GM23338 (cell line): ENCODE results near the gene UGGT2. TPM values are rescaled to one million over a fixed set of nuclear protein-coding genes. Genes with fewer than 3 reads are reported as not detected.

Experiments used
- ATAC-seq: fragments of 200-7000 bp; cut with Tn5 transposase; 3 replicates; pipeline ENCODE4 v1.9.1; 2020
- DNase-seq: peaks from one replicate; pipeline ENCODE4 v3.0.0-alpha.2; 2015; ENCODE audit warnings: low spot score
- H2AFZ ChIP-seq: fragments of 200-600 bp; sonication (generic); 2 replicates; pipeline ENCODE4 v1.8.0; 2016; ENCODE audit warnings: antibody characterized with exemption, mild to moderate bottlenecking, moderate library complexity
- H3F3A ChIP-seq: fragments of 200-600 bp; sonication (generic); replicated peaks from 2 replicates; pipeline ENCODE4 v1.8.0; 2017; ENCODE audit warnings: antibody characterized with exemption, mixed run types, low read depth
- H3K27ac ChIP-seq: fragments of 200-600 bp; sonication (generic); 2 replicates; pipeline ENCODE4 v1.6.1; 2016; ENCODE audit warnings: low read depth
- H3K27me3 ChIP-seq: fragments of 200-600 bp; sonication (generic); 2 replicates; pipeline ENCODE4 v1.8.0; 2016; ENCODE audit warnings: mild to moderate bottlenecking, mixed run types, moderate library complexity; ENCODE audit not compliant: insufficient read depth
- H3K36me3 ChIP-seq: fragments of 200-600 bp; sonication (generic); 2 replicates; pipeline ENCODE4 v1.8.0; 2016; ENCODE audit warnings: mild to moderate bottlenecking; ENCODE audit not compliant: insufficient read depth
- H3K4me1 ChIP-seq: fragments of 200-600 bp; sonication (generic); 2 replicates; pipeline ENCODE4 v1.8.0; 2016; ENCODE audit warnings: mild to moderate bottlenecking, moderate library complexity; ENCODE audit not compliant: insufficient read depth
- H3K4me2 ChIP-seq: fragments of 200-600 bp; sonication (generic); 2 replicates; pipeline ENCODE4 v1.7.1; 2017; ENCODE audit warnings: mixed run types
- H3K4me3 ChIP-seq: fragments of 200-600 bp; sonication (generic); 2 replicates; pipeline ENCODE4 v1.6.1; 2016; ENCODE audit warnings: mixed run types
- H3K79me2 ChIP-seq: fragments of 200-600 bp; sonication (generic); replicated peaks from 2 replicates; pipeline ENCODE4 v1.8.0; 2017; ENCODE audit warnings: mild to moderate bottlenecking; ENCODE audit not compliant: insufficient read depth
- H3K9me2 ChIP-seq: fragments of 200-600 bp; sonication (generic); 2 replicates; pipeline ENCODE4 v1.8.0; 2017; ENCODE audit not compliant: insufficient read depth
- H4K20me1 ChIP-seq: fragments of 200-600 bp; sonication (generic); replicated peaks from 2 replicates; pipeline ENCODE4 v1.8.0; 2017; ENCODE audit warnings: mild to moderate bottlenecking; ENCODE audit not compliant: insufficient read depth
- H3K27ac Mint-ChIP-seq: 2 replicates; pipeline ENCODE4 v1.8.0; 2020; ENCODE audit warnings: inconsistent platforms, mild to moderate bottlenecking, moderate library complexity, mixed read lengths
- H3K27me3 Mint-ChIP-seq: 3 replicates; pipeline ENCODE4 v1.8.0; 2022; ENCODE audit warnings: low read depth, mild to moderate bottlenecking, moderate library complexity, mixed read lengths, inconsistent platforms; ENCODE audit not compliant: insufficient read depth, poor library complexity
- H3K36me3 Mint-ChIP-seq: 3 replicates; pipeline ENCODE4 v1.8.0; 2021; ENCODE audit warnings: low read depth, mild to moderate bottlenecking, inconsistent platforms, moderate library complexity, mixed read lengths
- H3K4me1 Mint-ChIP-seq: 3 replicates; pipeline ENCODE4 v1.8.0; 2020; ENCODE audit warnings: mild to moderate bottlenecking, inconsistent platforms, mixed read lengths
- H3K4me3 Mint-ChIP-seq: 3 replicates; pipeline ENCODE4 v1.8.0; 2021; ENCODE audit warnings: moderate library complexity, mild to moderate bottlenecking, inconsistent platforms, mixed read lengths
- H3K9me3 Mint-ChIP-seq: 3 replicates; pipeline ENCODE4 v1.8.0; 2020; ENCODE audit warnings: moderate library complexity, mild to moderate bottlenecking, inconsistent platforms, mixed read lengths
- CREB1 ChIP-seq: fragments of 250-450 bp; sonication (Bioruptor Pico); IDR thresholded peaks from 2 replicates; pipeline ENCODE4 v1.5.0; 2020; ENCODE audit warnings: low read depth, mild to moderate bottlenecking, moderate library complexity
- EZH2 ChIP-seq: fragments of 200-600 bp; sonication (generic); IDR thresholded peaks from one replicate; pipeline ENCODE4 v1.8.0; 2017; ENCODE audit warnings: antibody characterized with exemption, mild to moderate bottlenecking, low read depth; ENCODE audit not compliant: unreplicated experiment
- STAT1 ChIP-seq: IDR thresholded peaks from one replicate; pipeline ENCODE4 v1.6.1; 2016; ENCODE audit warnings: antibody characterized with exemption; ENCODE audit not compliant: unreplicated experiment
- ZNF114 ChIP-seq: fragments of 250-450 bp; sonication (Bioruptor Pico); IDR thresholded peaks from 2 replicates; pipeline ENCODE4 v1.5.0; 2020; ENCODE audit warnings: mild to moderate bottlenecking, moderate library complexity
- ZNF331 ChIP-seq: fragments of 250-450 bp; sonication (Bioruptor Pico); IDR thresholded peaks from 2 replicates; pipeline ENCODE4 v1.5.0; 2020; ENCODE audit warnings: low read depth, mild to moderate bottlenecking, moderate library complexity
- polyA plus RNA-seq: library from polyadenylated mRNA; unstranded; fragments of >200 nt; fragmentation: Nextera tagmentation; extraction: Ambion mirVana; gene quantifications from 2 replicates; pipeline ENCODE4 v1.2.1, GENCODE V29; 2016
- total RNA-seq: library from RNA; depleted of rRNA; stranded (reverse); fragments of >200 nt; shearing (Covaris generic); gene quantifications from 2 replicates; pipeline ENCODE4 v1.2.3, GENCODE V29; 2014
- TF ChIP-seq, protein P1 (sequence below): IDR thresholded peaks from 2 replicates; pipeline ENCODE4 v1.6.1; 2016; ENCODE audit warnings: antibody characterized with exemption
- TF ChIP-seq, protein P2 (sequence below): IDR thresholded peaks from one replicate; pipeline ENCODE4 v1.6.1; 2018; ENCODE audit warnings: antibody characterized with exemption; ENCODE audit not compliant: unreplicated experiment
- TF ChIP-seq, protein P3 (sequence below), 2 experiments: fragments of 200-600 bp in 1 of 2; sonication (generic) in 1 of 2; conservative IDR thresholded peaks; 2 replicates each; pipeline versions ENCODE4 v1.5.1 to v1.6.1; 2016 to 2017; ENCODE audit warnings: antibody characterized with exemption in 2 of 2, low read depth in 2 of 2, mild to moderate bottlenecking in 2 of 2, moderate library complexity in 1 of 2

UGGT2 gene
- total and polyA plus RNA-seq, 2 experiments from 2014 or later, result 44.0 to 60.5 TPM

DNA sequence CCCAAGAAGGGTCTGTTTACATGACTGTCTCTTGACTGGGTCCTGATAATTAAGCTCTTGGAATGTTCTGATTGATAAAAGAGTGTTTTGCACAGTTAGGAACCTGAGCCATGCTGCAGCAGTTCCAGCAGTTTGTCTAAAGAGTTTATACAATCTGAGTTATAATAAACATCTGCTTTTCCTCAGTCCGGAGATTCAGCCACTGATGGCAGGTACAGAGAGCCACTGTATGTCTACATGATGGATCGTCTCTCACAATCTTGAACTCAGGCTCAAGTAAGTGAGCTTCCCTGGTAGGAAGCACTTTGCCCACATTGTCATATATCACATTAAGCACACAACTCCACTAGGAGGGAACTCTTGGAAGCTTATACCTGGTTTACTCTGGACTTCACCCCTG lies 84.3 kb downstream of the UGGT2 start:
- ATAC-seq, result no peak
- H3K79me2 ChIP-seq, result no peaks in the 10 kb centered on the region
- Mint-ChIP-seq H3K27ac (no peak overlapping the region), H3K4me3 (no peak overlapping the region), H3K27me3 (no peaks in the 10 kb centered on the region), H3K36me3 (peaks cover 18% of the 10 kb centered on the region), H3K4me1 (no peaks in the 10 kb centered on the region), H3K9me3 (peaks cover 5% of the 10 kb centered on the region; the same call in 1 of the 3 replicates)
- H3K27ac ChIP-seq, result no peak overlapping the region
- no peaks in the 10 kb centered on the region for H3F3A ChIP-seq
- TF ChIP-seq ZNF331 (CRISPR knock-in tag) (no peak), EZH2 (no peak), CREB1 (CRISPR knock-in tag) (no peak), ZNF114 (CRISPR knock-in tag) (no peak)
- TF ChIP-seq, protein P1, sequence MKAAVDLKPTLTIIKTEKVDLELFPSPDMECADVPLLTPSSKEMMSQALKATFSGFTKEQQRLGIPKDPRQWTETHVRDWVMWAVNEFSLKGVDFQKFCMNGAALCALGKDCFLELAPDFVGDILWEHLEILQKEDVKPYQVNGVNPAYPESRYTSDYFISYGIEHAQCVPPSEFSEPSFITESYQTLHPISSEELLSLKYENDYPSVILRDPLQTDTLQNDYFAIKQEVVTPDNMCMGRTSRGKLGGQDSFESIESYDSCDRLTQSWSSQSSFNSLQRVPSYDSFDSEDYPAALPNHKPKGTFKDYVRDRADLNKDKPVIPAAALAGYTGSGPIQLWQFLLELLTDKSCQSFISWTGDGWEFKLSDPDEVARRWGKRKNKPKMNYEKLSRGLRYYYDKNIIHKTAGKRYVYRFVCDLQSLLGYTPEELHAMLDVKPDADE, result no peak
- TF ChIP-seq, protein P2, sequence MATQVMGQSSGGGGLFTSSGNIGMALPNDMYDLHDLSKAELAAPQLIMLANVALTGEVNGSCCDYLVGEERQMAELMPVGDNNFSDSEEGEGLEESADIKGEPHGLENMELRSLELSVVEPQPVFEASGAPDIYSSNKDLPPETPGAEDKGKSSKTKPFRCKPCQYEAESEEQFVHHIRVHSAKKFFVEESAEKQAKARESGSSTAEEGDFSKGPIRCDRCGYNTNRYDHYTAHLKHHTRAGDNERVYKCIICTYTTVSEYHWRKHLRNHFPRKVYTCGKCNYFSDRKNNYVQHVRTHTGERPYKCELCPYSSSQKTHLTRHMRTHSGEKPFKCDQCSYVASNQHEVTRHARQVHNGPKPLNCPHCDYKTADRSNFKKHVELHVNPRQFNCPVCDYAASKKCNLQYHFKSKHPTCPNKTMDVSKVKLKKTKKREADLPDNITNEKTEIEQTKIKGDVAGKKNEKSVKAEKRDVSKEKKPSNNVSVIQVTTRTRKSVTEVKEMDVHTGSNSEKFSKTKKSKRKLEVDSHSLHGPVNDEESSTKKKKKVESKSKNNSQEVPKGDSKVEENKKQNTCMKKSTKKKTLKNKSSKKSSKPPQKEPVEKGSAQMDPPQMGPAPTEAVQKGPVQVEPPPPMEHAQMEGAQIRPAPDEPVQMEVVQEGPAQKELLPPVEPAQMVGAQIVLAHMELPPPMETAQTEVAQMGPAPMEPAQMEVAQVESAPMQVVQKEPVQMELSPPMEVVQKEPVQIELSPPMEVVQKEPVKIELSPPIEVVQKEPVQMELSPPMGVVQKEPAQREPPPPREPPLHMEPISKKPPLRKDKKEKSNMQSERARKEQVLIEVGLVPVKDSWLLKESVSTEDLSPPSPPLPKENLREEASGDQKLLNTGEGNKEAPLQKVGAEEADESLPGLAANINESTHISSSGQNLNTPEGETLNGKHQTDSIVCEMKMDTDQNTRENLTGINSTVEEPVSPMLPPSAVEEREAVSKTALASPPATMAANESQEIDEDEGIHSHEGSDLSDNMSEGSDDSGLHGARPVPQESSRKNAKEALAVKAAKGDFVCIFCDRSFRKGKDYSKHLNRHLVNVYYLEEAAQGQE, result no peak
- no peaks in the 10 kb centered on the region for H3K4me1 ChIP-seq
- peaks cover 3% of the 10 kb centered on the region; the same call in 1 of the 2 replicates for H3K36me3 ChIP-seq
- no peak for DNase-seq
- no peaks in the 10 kb centered on the region for H4K20me1 ChIP-seq
- no peaks in the 10 kb centered on the region for H3K9me2 ChIP-seq
- H3K27me3 ChIP-seq, result no peaks in the 10 kb centered on the region
- H3K4me2 ChIP-seq, result no peak overlapping the region
- H3K4me3 ChIP-seq, result no peak overlapping the region
- no peak overlapping the region for H2AFZ ChIP-seq

DNA sequence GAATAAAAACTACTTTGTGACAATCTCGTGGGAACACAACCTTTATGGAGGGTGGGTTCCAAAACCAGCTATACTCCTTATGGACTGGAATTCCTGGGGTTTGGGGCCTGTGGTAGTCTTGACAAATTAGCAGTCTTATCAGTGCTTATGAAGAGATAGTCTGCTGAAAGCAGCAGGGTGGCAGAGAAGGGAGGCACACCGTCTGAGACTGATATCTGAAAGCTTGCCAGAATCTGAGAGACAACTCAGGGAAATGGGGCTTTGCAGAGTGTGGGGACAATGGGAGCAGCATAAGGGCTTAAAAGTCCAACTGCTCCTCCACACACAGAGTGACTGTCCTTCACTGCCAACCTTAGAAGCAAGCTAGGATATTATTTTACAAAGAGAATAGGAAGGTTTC lies 95.9 kb downstream of the UGGT2 start:
- DNase-seq, result no peak
- peaks cover 10% of the 10 kb centered on the region for H3K27me3 Mint-ChIP-seq

More for the DNA sequence above, 95.9 kb downstream of the UGGT2 start:
- peaks cover 72% of the 10 kb centered on the region for H3K9me3 Mint-ChIP-seq
- no peak overlapping the region for H3K4me3 ChIP-seq
- peaks cover 10% of the 10 kb centered on the region; the same call in 1 of the 2 replicates for H3K36me3 ChIP-seq
- no peak overlapping the region for H3K4me2 ChIP-seq
- H2AFZ ChIP-seq, result no peak overlapping the region
- H3K27me3 ChIP-seq, result no peaks in the 10 kb centered on the region
- H3K4me3 Mint-ChIP-seq, result no peak overlapping the region
- no peaks in the 10 kb centered on the region for H3K9me2 ChIP-seq
- peaks cover 8% of the 10 kb centered on the region for H3K4me1 ChIP-seq
- peaks cover 19% of the 10 kb centered on the region for H3K4me1 Mint-ChIP-seq
- H4K20me1 ChIP-seq, result no peaks in the 10 kb centered on the region
- H3F3A ChIP-seq, result no peaks in the 10 kb centered on the region
- H3K36me3 Mint-ChIP-seq, result peaks cover 91% of the 10 kb centered on the region
- TF ChIP-seq, protein P1, result no peak
- TF ChIP-seq, protein P3, sequence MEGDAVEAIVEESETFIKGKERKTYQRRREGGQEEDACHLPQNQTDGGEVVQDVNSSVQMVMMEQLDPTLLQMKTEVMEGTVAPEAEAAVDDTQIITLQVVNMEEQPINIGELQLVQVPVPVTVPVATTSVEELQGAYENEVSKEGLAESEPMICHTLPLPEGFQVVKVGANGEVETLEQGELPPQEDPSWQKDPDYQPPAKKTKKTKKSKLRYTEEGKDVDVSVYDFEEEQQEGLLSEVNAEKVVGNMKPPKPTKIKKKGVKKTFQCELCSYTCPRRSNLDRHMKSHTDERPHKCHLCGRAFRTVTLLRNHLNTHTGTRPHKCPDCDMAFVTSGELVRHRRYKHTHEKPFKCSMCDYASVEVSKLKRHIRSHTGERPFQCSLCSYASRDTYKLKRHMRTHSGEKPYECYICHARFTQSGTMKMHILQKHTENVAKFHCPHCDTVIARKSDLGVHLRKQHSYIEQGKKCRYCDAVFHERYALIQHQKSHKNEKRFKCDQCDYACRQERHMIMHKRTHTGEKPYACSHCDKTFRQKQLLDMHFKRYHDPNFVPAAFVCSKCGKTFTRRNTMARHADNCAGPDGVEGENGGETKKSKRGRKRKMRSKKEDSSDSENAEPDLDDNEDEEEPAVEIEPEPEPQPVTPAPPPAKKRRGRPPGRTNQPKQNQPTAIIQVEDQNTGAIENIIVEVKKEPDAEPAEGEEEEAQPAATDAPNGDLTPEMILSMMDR (conservative IDR thresholded peaks at IDR 0.05; ENCODE audit: low read depth in 2 of 2), result no peak
- TF ChIP-seq, protein P2, result no peak
- TF ChIP-seq STAT1, result no peak
- no peak for TF ChIP-seq CREB1 (CRISPR knock-in tag)
- peaks cover 2% of the 10 kb centered on the region; the same call in 1 of the 2 replicates for H3K79me2 ChIP-seq
- H3K27ac ChIP-seq, result no peak overlapping the region
- no peak overlapping the region; the same call in 1 of the 2 replicates for H3K27ac Mint-ChIP-seq
- ATAC-seq, result no peak
